Amygdala (tissue), 56 donors: Measurements from ENCODE around the gene GAL3ST2.

Source experiments
- DNase-seq, 56 donors: peaks; one replicate each; lab custom pipeline; 2025; lab: John Stamatoyannopoulos, UW

Gene GAL3ST2

GRCh38 chr2:241803387-241804325 is 27.0 kb downstream of the GAL3ST2 start:
- peak in 30 of 56 donors; percentile 20 to 78 (median 53) for DNase-seq

GRCh38 chr2:241804326-241805229 is 28.0 kb downstream of the GAL3ST2 start:
- no peak for DNase-seq

GRCh38 chr2:241806217-241806616 is 29.6 kb downstream of the GAL3ST2 start:
- DNase-seq: peak in 1 of 56 donors; percentile 40

GRCh38 chr2:241808051-241808720 is 31.6 kb downstream of the GAL3ST2 start:
- DNase-seq: no peak

GRCh38 chr2:241808721-241809382 is 32.2 kb downstream of the GAL3ST2 start, which contains the start of gene NEU4:
TSS of gene NEU4 (plus strand) at chr2:241809193. CDS start at chr2:241814485, 5,292 bp downstream.
- no peak for DNase-seq

- DNase-seq: no peak
These were observed 33.0 kb downstream of the GAL3ST2 start for GRCh38 chr2:241809383-241810306.

GRCh38 chr2:241810307-241811200 is 33.9 kb downstream of the GAL3ST2 start:
- DNase-seq: peak in 41 of 56 donors; percentile 37 to 88 (median 72)

- DNase-seq: peak in 36 of 56 donors; percentile 29 to 85 (median 70)
These were observed 34.8 kb downstream of the GAL3ST2 start for GRCh38 chr2:241811201-241811951.

GRCh38 chr2:241811952-241812729 is 35.5 kb downstream of the GAL3ST2 start:
- DNase-seq: no peak

- DNase-seq: peak in 34 of 56 donors; percentile 7 to 75 (median 53)
These were observed 36.4 kb downstream of the GAL3ST2 start for GRCh38 chr2:241812730-241813643.

GRCh38 chr2:241813644-241814392 is 37.2 kb downstream of the GAL3ST2 start:
- no peak for DNase-seq

GRCh38 chr2:241814393-241814642 is 37.7 kb downstream of the GAL3ST2 start:
- no peak for DNase-seq

- no peak for DNase-seq
These were observed 38.2 kb downstream of the GAL3ST2 start for GRCh38 chr2:241814643-241815476.
